ENCODE measurements around the gene HCK.

DNA sequence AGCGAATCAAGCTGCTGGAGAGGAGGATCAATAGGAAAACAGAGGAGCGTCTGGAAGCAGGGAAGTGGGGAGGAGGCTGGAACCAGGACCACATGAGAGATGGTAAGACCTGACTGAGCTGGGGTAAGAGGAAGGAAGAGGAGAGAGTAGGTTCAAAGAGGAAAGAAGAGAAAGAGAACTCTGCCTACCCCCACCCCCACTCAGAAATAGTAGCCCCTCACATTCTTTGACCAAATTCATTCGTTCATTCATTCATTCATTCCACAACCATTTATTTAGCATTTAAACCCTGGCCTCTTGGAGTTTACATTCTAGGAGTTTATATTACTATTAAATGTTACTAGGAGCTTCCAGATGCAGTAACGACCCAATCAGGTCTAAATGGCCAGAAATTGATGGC, 15.8 kb upstream of the HCK start:
- TF ChIP-seq, protein P1, sequence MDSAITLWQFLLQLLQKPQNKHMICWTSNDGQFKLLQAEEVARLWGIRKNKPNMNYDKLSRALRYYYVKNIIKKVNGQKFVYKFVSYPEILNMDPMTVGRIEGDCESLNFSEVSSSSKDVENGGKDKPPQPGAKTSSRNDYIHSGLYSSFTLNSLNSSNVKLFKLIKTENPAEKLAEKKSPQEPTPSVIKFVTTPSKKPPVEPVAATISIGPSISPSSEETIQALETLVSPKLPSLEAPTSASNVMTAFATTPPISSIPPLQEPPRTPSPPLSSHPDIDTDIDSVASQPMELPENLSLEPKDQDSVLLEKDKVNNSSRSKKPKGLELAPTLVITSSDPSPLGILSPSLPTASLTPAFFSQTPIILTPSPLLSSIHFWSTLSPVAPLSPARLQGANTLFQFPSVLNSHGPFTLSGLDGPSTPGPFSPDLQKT (IDR thresholded peaks at IDR 0.05; ENCODE audit: borderline replicate concordance, low read depth, low read length): no peak
- TF ChIP-seq, protein P2, sequence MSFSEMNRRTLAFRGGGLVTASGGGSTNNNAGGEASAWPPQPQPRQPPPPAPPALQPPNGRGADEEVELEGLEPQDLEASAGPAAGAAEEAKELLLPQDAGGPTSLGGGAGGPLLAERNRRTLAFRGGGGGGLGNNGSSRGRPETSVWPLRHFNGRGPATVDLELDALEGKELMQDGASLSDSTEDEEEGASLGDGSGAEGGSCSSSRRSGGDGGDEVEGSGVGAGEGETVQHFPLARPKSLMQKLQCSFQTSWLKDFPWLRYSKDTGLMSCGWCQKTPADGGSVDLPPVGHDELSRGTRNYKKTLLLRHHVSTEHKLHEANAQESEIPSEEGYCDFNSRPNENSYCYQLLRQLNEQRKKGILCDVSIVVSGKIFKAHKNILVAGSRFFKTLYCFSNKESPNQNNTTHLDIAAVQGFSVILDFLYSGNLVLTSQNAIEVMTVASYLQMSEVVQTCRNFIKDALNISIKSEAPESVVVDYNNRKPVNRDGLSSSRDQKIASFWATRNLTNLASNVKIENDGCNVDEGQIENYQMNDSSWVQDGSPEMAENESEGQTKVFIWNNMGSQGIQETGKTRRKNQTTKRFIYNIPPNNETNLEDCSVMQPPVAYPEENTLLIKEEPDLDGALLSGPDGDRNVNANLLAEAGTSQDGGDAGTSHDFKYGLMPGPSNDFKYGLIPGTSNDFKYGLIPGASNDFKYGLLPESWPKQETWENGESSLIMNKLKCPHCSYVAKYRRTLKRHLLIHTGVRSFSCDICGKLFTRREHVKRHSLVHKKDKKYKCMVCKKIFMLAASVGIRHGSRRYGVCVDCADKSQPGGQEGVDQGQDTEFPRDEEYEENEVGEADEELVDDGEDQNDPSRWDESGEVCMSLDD (tag by site-specific recombination; IDR thresholded peaks at IDR 0.05): no peak

Measured in HEK293 (cell line).